Right lobe of liver (tissue), 4 donors: Measurements from ENCODE around the gene CYTH4.

Source experiments
- POLR2A ChIP-seq: fragments of 450-650 bp; IDR thresholded peaks from one replicate; pipeline ENCODE4 v1.6.1; 2017; ENCODE audit warnings: antibody characterized with exemption, mild to moderate bottlenecking
- TF ChIP-seq, protein P1 (sequence below), 4 donors: fragments of 200-600 bp in 3 of 4; fragments of 450-650 bp in 1 of 4; IDR thresholded peaks; one replicate each; pipeline versions ENCODE4 v1.5.1 to v1.8.0; 2016 to 2022; ENCODE audit warnings: antibody characterized with exemption in 4 of 4, mild to moderate bottlenecking in 2 of 4
- donor health status: DM: no; HTN: no; CAD: no.
- donor health status: DM: no; HTN: no; CAD: no.
- donor health status: DM: no; HTN: yes; CAD: no.

DNA sequence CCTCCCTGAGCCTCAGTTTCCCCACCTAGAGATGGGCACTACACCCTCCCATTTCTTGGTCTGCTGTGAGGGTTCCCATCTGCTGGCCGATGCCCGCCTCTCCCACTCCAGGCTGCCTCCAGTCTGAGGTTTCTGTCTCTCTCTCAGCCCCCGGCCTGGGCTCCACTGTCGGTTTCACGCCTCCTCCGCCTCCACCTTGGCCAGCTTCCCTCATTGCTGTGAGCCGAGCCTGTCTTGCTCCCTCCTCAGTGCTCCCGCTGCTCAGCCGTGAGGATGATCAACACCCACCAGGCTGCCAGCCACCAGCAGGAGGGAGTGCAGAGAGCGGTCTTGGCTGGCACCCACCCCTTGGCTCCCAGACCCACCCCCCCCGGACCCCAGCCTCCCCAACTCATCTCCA is 61.0 kb downstream of the CYTH4 start:
- TF ChIP-seq, protein P1, sequence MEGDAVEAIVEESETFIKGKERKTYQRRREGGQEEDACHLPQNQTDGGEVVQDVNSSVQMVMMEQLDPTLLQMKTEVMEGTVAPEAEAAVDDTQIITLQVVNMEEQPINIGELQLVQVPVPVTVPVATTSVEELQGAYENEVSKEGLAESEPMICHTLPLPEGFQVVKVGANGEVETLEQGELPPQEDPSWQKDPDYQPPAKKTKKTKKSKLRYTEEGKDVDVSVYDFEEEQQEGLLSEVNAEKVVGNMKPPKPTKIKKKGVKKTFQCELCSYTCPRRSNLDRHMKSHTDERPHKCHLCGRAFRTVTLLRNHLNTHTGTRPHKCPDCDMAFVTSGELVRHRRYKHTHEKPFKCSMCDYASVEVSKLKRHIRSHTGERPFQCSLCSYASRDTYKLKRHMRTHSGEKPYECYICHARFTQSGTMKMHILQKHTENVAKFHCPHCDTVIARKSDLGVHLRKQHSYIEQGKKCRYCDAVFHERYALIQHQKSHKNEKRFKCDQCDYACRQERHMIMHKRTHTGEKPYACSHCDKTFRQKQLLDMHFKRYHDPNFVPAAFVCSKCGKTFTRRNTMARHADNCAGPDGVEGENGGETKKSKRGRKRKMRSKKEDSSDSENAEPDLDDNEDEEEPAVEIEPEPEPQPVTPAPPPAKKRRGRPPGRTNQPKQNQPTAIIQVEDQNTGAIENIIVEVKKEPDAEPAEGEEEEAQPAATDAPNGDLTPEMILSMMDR (IDR thresholded peaks at IDR 0.05), result no peak
- no peak for TF ChIP-seq POLR2A
